Astrocyte of the cerebellum (primary cell): ENCODE data around the gene PCSK6.

ENCODE experiments used
- DNase-seq: peaks from one replicate; pipeline ENCODE4 v3.0.0-alpha.2; 2011; ENCODE audit warnings: low read depth
- H3K4me3 ChIP-seq: 2 replicates; pipeline ENCODE4 v1.5.1; 2011; ENCODE audit warnings: mild to moderate bottlenecking, low read depth, low read length, moderate library complexity
- CTCF ChIP-seq: IDR thresholded peaks from 2 replicates; pipeline ENCODE4 v1.5.1; 2012; ENCODE audit warnings: low read length, low read depth, moderate library complexity, mild to moderate bottlenecking; ENCODE audit errors: missing control alignments
- in situ Hi-C: cut with HindIII; loops from 2 replicates; pipeline ENCODE4 v1.10.0; 2017; ENCODE audit warnings: low sequenced_read_pairs

Gene PCSK6

GRCh38 chr15:101275018-101275417 lies 214.5 kb downstream of the PCSK6 start:
- no peak for DNase-seq
- H3K4me3 ChIP-seq = no peak overlapping the region
- in situ Hi-C loops = no loop called here
- TF ChIP-seq CTCF = no peak

- in situ Hi-C loops = no loop called here
- DNase-seq = no peak
- no peak for TF ChIP-seq CTCF
- H3K4me3 ChIP-seq = no peak overlapping the region
Observed at GRCh38 chr15:101273534-101273933, 216.0 kb downstream of the PCSK6 start.

- no peak overlapping the region for H3K4me3 ChIP-seq
- in situ Hi-C loops = no loop called here
- DNase-seq = no peak
- TF ChIP-seq CTCF = no peak
Observed at GRCh38 chr15:101272584-101272983, 216.9 kb downstream of the PCSK6 start.

- peak; percentile 45 for TF ChIP-seq CTCF
- in situ Hi-C loops = no loop called here
- DNase-seq = no peak
- H3K4me3 ChIP-seq = no peak overlapping the region
Observed at GRCh38 chr15:101269479-101270223, 219.9 kb downstream of the PCSK6 start.

- in situ Hi-C loops = no loop called here
- no peak for TF ChIP-seq CTCF
- H3K4me3 ChIP-seq = no peak overlapping the region
- DNase-seq = peak; percentile 76
Observed at GRCh38 chr15:101267320-101268104, 222.0 kb downstream of the PCSK6 start.

- in situ Hi-C loops = no loop called here
- DNase-seq = no peak
- TF ChIP-seq CTCF = no peak
- no peak overlapping the region for H3K4me3 ChIP-seq
Observed at GRCh38 chr15:101266787-101267186, 222.7 kb downstream of the PCSK6 start.
